Stimulated activated CD4-positive, alpha-beta T cell treated with anti-CD3 and anti-CD28 coated beads, Interleukin-2, amount 100 ng/mL, for 4 hours (primary cell): ENCODE results near the gene SCAF8.
"Not testable (repeated sequence)": the region's sequence is repeated elsewhere in the genome, so short reads cannot be mapped to it uniquely, and the experiment has no call there.

ENCODE experiments used
- DNase-seq: peaks from one replicate; pipeline ENCODE4 v3.0.0-alpha.2; 2020; ENCODE audit warnings: low read depth

SCAF8 gene

GRCh38 chr6:154733626-154734382 lies 588 bp downstream of the SCAF8 start:
- DNase-seq, result peak; percentile 80

- no peak for DNase-seq
Measured at GRCh38 chr6:154736618-154737259, 3.5 kb downstream of the SCAF8 start.

- DNase-seq, result no peak
Measured at GRCh38 chr6:154737424-154737823, 4.2 kb downstream of the SCAF8 start.

- DNase-seq, result no peak
Measured at GRCh38 chr6:154738551-154738961, 5.3 kb downstream of the SCAF8 start.

GRCh38 chr6:154740658-154741057 lies 7.4 kb downstream of the SCAF8 start:
- DNase-seq, result no peak

GRCh38 chr6:154742891-154743290 lies 9.7 kb downstream of the SCAF8 start:
- DNase-seq, result no peak

GRCh38 chr6:154744029-154744745 lies 11.0 kb downstream of the SCAF8 start:
- DNase-seq, result not testable (repeated sequence)

- no peak for DNase-seq
Measured at GRCh38 chr6:154745243-154745642, 12.0 kb downstream of the SCAF8 start.

- no peak for DNase-seq
Measured at GRCh38 chr6:154749341-154749740, 16.1 kb downstream of the SCAF8 start.

GRCh38 chr6:154751011-154751800 lies 18.0 kb downstream of the SCAF8 start:
- DNase-seq, result no peak

GRCh38 chr6:154752022-154752421 lies 18.8 kb downstream of the SCAF8 start:
- DNase-seq, result no peak

- no peak for DNase-seq
Measured at GRCh38 chr6:154754152-154754551, 20.9 kb downstream of the SCAF8 start.

GRCh38 chr6:154757352-154758050 lies 24.3 kb downstream of the SCAF8 start:
- DNase-seq, result no peak

GRCh38 chr6:154758125-154758524 lies 24.9 kb downstream of the SCAF8 start:
- DNase-seq, result no peak

GRCh38 chr6:154763650-154764049 lies 30.4 kb downstream of the SCAF8 start:
- DNase-seq, result no peak

- DNase-seq, result no peak
Measured at GRCh38 chr6:154765273-154765672, 32.1 kb downstream of the SCAF8 start.

- no peak for DNase-seq
Measured at GRCh38 chr6:154766288-154766687, 33.1 kb downstream of the SCAF8 start.

- DNase-seq, result no peak
Measured at GRCh38 chr6:154767003-154767723, 33.9 kb downstream of the SCAF8 start.

GRCh38 chr6:154768280-154768679 lies 35.1 kb downstream of the SCAF8 start:
- DNase-seq, result no peak

GRCh38 chr6:154773610-154774089 lies 40.4 kb downstream of the SCAF8 start:
- no peak for DNase-seq

GRCh38 chr6:154779157-154779556 lies 45.9 kb downstream of the SCAF8 start:
- DNase-seq, result not testable (repeated sequence)
